PFSK-1 (cell line): ENCODE data around the gene COPA.

Source experiments
- FOXP2 ChIP-seq: optimal IDR thresholded peaks from 2 replicates; pipeline ENCODE3; 2011; ENCODE audit warnings: borderline replicate concordance, control low read depth, inconsistent platforms; ENCODE audit not compliant: insufficient read depth; ENCODE audit errors: extremely low read length, extremely low read depth
- POLR2AphosphoS5 ChIP-seq: IDR thresholded peaks from 2 replicates; pipeline ENCODE4 v1.6.1; 2012; ENCODE audit warnings: low read depth, mild to moderate bottlenecking, control low read depth, low read length, moderate library complexity
- REST ChIP-seq, 2 experiments: IDR thresholded peaks; 2 replicates each; pipeline versions ENCODE4 v1.6.1 to v1.8.0; 2011 to 2012; ENCODE audit warnings: low read depth in 2 of 2, low read length in 2 of 2, control low read depth in 1 of 2, inconsistent platforms in 1 of 2, mild to moderate bottlenecking in 1 of 2, moderate library complexity in 1 of 2; ENCODE audit not compliant: insufficient read depth in 1 of 2
- SIN3A ChIP-seq: IDR thresholded peaks from 2 replicates; pipeline ENCODE4 v1.6.1; 2012; ENCODE audit warnings: mild to moderate bottlenecking, low read length, moderate library complexity, borderline replicate concordance; ENCODE audit not compliant: insufficient read depth
- TAF1 ChIP-seq: IDR thresholded peaks from 2 replicates; pipeline ENCODE4 v1.6.1; 2012; ENCODE audit warnings: low read length, control low read depth, borderline replicate concordance; ENCODE audit not compliant: insufficient read depth

The COPA gene

GRCh38 chr1:160328184-160328583, 14.9 kb downstream of the COPA start:
- TF ChIP-seq REST (IDR thresholded peaks at IDR 0.05; ENCODE audit: insufficient read depth in 1 of 2, low read depth in 2 of 2, low read length in 2 of 2) (no peak), TAF1 (no peak), FOXP2 (no peak), SIN3A (no peak), POLR2AphosphoS5 (no peak)

DNA sequence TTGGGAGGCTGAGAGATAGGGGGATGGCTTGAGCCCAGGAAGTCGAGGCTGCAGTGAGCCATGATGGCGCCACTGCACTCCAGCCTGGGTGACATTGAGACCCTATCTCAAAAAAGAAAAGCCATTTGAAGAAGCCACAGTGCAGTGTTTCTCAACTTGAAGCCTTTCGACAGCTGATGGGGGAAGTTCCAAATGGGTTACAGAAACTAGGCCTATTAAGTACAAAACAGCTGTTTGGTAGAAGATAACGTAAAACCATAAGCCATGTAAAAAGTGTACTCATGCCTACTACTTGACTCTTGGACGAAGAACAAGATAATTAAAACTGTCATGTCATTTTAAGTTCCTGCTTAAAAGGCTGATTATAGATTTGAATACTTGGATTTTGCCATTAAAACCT, 16.6 kb downstream of the COPA start:
- TF ChIP-seq POLR2AphosphoS5, result no peak
- TF ChIP-seq FOXP2, result no peak
- no peak for TF ChIP-seq SIN3A
- TF ChIP-seq TAF1, result no peak
- TF ChIP-seq REST (IDR thresholded peaks at IDR 0.05; ENCODE audit: insufficient read depth in 1 of 2, low read depth in 2 of 2, low read length in 2 of 2), result no peak

DNA sequence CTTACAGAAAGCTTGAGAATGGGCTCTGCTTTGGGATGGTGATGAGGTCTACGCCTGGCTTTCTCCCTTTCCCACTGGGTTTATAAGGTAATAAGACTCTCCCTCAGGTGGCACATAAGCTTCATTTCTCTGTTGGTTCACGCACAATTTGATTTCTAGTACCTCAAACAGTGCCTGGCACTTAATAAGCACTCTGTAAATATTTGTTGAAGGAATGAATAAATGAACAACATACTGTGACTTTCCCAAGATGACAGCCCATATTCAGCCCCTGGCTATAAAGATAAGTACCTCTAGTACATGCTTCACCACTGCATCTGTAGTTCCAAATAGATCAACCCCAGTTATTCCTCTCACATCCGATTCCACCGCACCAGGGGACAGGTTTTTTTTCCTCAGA, 17.8 kb downstream of the COPA start:
- TF ChIP-seq FOXP2 (no peak), SIN3A (no peak), TAF1 (no peak), REST (IDR thresholded peaks at IDR 0.05; ENCODE audit: insufficient read depth in 1 of 2, low read depth in 2 of 2, low read length in 2 of 2) (no peak), POLR2AphosphoS5 (no peak)

- TF ChIP-seq SIN3A, result no peak
- TF ChIP-seq FOXP2, result no peak
- no peak for TF ChIP-seq POLR2AphosphoS5
These were observed 20.2 kb downstream of the COPA start for GRCh38 chr1:160322831-160323230.

GRCh38 chr1:160315359-160315758, 27.7 kb downstream of the COPA start:
- TF ChIP-seq FOXP2 (no peak), SIN3A (no peak), REST (IDR thresholded peaks at IDR 0.05; ENCODE audit: insufficient read depth in 1 of 2, low read depth in 2 of 2, low read length in 2 of 2) (no peak), TAF1 (no peak)
